Colonic mucosa (tissue), 4 donors: Measurements from ENCODE around the gene HBS1L. TPM values are rescaled to one million over a fixed set of nuclear protein-coding genes. Genes with fewer than 3 reads are reported as not detected.

Experiments used
- DNase-seq: peaks from one replicate; pipeline ENCODE4 v3.0.0-alpha.2; 2020
- H3K27ac ChIP-seq: fragments of 200-600 bp; one replicate; pipeline ENCODE4 v1.8.0; 2021
- H3K27me3 ChIP-seq: fragments of 200-600 bp; one replicate; pipeline ENCODE4 v1.8.0; 2021
- H3K36me3 ChIP-seq: fragments of 200-600 bp; one replicate; pipeline ENCODE4 v1.8.0; 2021
- H3K4me1 ChIP-seq: fragments of 200-600 bp; one replicate; pipeline ENCODE4 v1.8.0; 2021; ENCODE audit warnings: mild to moderate bottlenecking
- H3K4me3 ChIP-seq: fragments of 200-600 bp; one replicate; pipeline ENCODE4 v1.8.0; 2021
- H3K9ac ChIP-seq, 2 donors: one replicate each; pipeline ENCODE4 v1.7.0; 2013; ENCODE audit warnings: control low read depth in 2 of 2, low read depth in 2 of 2, low read length in 2 of 2
- H3K9me3 ChIP-seq: fragments of 200-600 bp; one replicate; pipeline ENCODE4 v1.8.0; 2021
- CTCF ChIP-seq: fragments of 200-600 bp; IDR thresholded peaks from one replicate; pipeline ENCODE4 v1.8.0; 2022; ENCODE audit warnings: antibody characterized with exemption, mild to moderate bottlenecking
- intact Hi-C: fragments of 100-400 bp; cut with DNase I; formaldehyde crosslinking; loops from one replicate; pipeline ENCODE4 v1.14.1; 2022
- total RNA-seq, 2 donors: library from RNA; stranded (reverse); fragmentation: NEBNext Ultra II Directional in 1 of 2; extraction: Animal tissue kit (Norgen Biotek cat#: 25700) in 1 of 2; gene quantifications; one replicate each; pipeline ENCODE4 v1.2.1, GENCODE V29; 2021
- donor health status: healthy.
- donor health status: DM: no; HTN: no; CAD: no.
- donor health status: DM: no; HTN: no; CAD: no.

The HBS1L gene
- total RNA-seq, 2 donors from 2014 or later: 58.1 to 59.7 TPM

GRCh38 chr6:135002974-135003703 is 51.5 kb downstream of the HBS1L start:
- Histone ChIP-seq H3K27ac (no peak overlapping the region), H3K4me3 (no peak overlapping the region), H3K9me3 (no peaks in the 10 kb centered on the region), H3K36me3 (no peaks in the 10 kb centered on the region), H3K4me1 (no peaks in the 10 kb centered on the region), H3K27me3 (no peaks in the 10 kb centered on the region), H3K9ac (no peak overlapping the region)
- intact Hi-C loops: no loop called here
- no peak for TF ChIP-seq CTCF
- no peak for DNase-seq

DNA sequence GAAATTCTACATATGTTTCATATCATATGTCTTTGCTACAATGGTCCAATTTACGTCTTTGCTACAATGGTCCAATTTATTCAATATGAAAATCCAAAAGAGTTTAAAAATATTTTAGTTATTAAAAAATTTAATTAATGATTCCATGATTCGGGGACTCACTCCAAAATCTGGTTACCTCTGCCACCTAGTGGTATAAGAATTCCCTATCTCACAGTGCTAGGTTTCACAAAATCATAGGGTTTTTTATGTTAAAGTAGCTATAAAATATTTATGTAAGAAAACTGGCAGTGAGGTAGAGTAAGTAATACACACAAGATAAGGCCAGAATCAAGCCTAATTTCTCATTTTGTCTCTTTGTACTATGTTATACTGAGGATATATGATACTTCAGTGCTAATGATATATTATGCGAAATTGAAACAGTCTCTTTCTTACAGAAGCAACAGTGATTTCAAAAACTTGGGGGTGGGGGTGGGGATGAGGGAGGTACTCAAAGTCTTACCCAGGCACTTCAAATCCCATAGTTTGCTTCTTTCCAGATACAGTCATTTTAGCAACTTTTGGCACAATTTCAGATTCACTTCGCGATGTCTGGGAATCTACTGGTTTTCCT is 52.3 kb downstream of the HBS1L start:
- no peaks in the 10 kb centered on the region for H3K9me3 ChIP-seq
- H3K27me3 ChIP-seq: no peaks in the 10 kb centered on the region
- no peak overlapping the region for H3K27ac ChIP-seq
- no peaks in the 10 kb centered on the region for H3K36me3 ChIP-seq
- no peaks in the 10 kb centered on the region for H3K4me1 ChIP-seq
- no peak for DNase-seq
- intact Hi-C loops: no loop called here
- H3K9ac ChIP-seq: no peak overlapping the region
- H3K4me3 ChIP-seq: no peak overlapping the region
- TF ChIP-seq CTCF: peak; percentile 49

DNA sequence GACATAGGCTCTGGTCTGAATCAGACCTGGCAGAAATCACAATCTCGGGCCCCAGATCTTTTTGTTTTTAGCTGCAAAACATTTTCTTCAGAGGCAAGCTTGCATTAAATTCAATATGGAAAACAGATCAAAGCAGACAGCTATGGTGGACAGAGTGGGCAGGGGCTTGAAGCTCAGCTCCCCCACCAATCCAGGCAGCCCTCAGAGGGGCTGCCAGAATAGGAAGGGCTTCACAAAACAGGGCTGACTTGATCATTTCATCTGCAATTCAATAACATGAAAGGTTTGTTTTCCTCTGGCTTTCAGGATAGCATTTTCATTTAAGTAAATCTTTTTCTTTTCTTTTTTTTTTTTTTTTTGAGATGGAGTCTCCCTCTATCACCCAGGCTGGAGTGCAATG is 55.5 kb downstream of the HBS1L start:
- no peak for TF ChIP-seq CTCF
- intact Hi-C loops: no loop called here
- no peak overlapping the region for H3K4me3 ChIP-seq
- no peaks in the 10 kb centered on the region for H3K27me3 ChIP-seq
- no peak for DNase-seq
- no peak overlapping the region for H3K9ac ChIP-seq
- H3K9me3 ChIP-seq: no peaks in the 10 kb centered on the region
- no peaks in the 10 kb centered on the region for H3K36me3 ChIP-seq
- no peaks in the 10 kb centered on the region for H3K4me1 ChIP-seq
- no peak overlapping the region for H3K27ac ChIP-seq

DNA sequence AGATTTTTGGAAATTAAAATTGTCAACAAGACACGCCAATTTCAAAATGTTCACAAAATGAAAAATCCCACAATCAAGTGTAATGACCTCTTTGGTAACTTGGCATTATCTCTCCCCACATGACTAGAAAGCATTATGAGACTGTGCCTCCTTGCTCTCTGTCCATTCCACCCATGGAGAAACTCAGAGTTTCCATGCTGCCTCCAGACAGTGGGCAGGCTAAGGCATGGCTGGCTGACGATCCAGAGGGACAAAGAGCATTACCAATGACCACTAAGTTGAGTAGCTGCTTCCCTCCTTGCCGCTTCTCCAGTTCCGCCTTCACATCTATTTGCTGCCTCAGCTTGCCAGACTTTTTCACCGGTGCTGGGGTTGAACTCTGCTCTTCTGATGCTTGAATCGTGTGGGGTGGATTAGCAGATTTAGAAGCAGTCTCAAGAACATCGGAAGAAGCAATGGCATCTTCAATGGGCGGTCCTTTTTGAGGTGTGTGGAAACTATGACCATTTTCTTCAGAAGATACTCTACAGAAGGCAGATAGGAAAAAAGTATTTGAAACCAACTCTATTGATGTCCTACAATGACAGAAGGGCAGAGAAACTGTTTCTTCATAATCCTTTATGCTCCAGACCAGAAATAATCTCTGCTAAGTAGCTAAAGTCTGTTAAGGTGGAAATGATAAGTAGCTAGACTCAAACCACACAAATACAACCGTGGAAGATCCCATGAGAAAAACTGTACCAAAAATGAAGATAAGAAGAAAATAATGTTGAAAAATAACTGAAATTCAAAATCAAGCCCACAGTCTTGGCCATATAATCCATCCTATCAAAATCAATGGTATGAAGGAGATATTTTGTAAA is 57.3 kb downstream of the HBS1L start:
- no peak for TF ChIP-seq CTCF
- H3K36me3 ChIP-seq: no peaks in the 10 kb centered on the region
- no peaks in the 10 kb centered on the region for H3K27me3 ChIP-seq
- DNase-seq: no peak
- no peaks in the 10 kb centered on the region for H3K4me1 ChIP-seq
- no peak overlapping the region for H3K27ac ChIP-seq
- H3K4me3 ChIP-seq: no peak overlapping the region
- H3K9ac ChIP-seq: no peak overlapping the region
- H3K9me3 ChIP-seq: no peaks in the 10 kb centered on the region
- intact Hi-C loops: no loop called here

DNA sequence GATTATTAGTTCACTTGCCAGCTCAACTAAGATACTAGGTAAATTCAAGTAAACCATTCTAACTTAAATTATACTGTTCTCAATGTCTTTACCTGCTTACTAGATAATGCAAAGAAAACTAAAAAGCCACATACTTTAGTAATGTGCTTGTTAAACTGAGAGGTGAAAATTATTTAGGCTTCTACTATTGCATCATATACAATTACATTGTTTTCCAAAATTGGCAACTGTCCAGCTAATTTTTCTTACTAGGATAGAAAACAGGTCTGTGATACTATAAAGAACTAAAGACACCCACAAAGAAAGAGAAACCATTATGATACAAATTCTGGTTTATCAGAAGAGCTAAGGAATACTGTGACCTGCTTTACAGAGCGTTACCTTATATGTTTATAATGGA is 59.1 kb downstream of the HBS1L start:
- H3K9ac ChIP-seq: no peak overlapping the region
- intact Hi-C loops: no loop called here
- no peaks in the 10 kb centered on the region for H3K4me1 ChIP-seq
- no peak overlapping the region for H3K4me3 ChIP-seq
- no peaks in the 10 kb centered on the region for H3K36me3 ChIP-seq
- H3K9me3 ChIP-seq: no peaks in the 10 kb centered on the region
- no peaks in the 10 kb centered on the region for H3K27me3 ChIP-seq
- H3K27ac ChIP-seq: no peak overlapping the region
- no peak for TF ChIP-seq CTCF
- no peak for DNase-seq
